Central memory CD4-positive, alpha-beta T cell (primary cell): Measurements from ENCODE around the gene CIDEC.
"Not testable (repeated sequence)": the region's sequence is repeated elsewhere in the genome, so short reads cannot be mapped to it uniquely, and the experiment has no call there.

ENCODE experiments used
- DNase-seq: peaks from one replicate; pipeline ENCODE4 v3.0.0; 2022

The CIDEC gene

GRCh38 chr3:9875448-9875847 lies 4.6 kb downstream of the CIDEC start:
- DNase-seq, result no peak

DNA sequence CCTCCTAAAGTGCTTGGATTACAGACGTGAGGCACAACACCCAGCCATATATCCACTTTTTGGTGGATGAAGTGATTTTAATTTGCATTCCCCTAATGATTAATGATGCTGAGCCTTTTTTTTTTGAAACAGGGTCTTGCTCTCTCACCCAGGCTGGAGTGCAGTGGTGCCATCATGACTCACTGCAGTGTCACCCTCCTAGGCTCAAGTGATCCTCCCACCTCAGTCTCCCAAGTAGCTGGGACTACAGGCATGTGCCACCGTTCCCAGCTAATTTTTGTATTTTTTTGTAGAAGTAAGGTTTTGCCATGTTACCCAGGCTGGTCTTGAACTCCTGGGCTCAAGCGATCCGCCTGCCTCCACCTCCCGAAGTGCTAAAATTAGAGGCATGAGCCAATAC lies 8.0 kb downstream of the CIDEC start:
- DNase-seq, result not testable (repeated sequence)

- DNase-seq, result no peak
Measured at GRCh38 chr3:9870978-9871377, 9.1 kb downstream of the CIDEC start.

- no peak for DNase-seq
Measured at GRCh38 chr3:9869955-9870354, 10.1 kb downstream of the CIDEC start.

DNA sequence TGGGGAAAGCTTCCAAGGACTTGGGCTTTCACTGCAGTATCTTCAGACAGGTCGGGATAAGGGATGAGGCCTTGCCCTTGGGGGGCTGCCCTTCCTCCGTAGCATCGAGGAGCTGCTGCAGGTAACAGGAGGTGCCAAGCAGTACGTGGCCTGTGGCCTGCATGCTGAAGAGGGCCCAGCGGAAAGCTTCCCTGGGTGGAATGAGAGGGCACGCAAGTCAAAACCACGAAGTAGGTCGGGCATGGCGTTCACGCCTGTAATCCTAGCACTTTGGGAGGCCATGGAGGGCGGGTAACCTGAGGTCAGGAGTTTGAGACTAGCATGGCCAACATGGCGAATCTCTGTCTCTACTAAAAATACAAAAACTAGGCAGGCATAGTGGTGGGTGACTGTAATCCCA lies 12.9 kb downstream of the CIDEC start:
- no peak for DNase-seq

- DNase-seq, result no peak
Measured at GRCh38 chr3:9866639-9867038, 13.4 kb downstream of the CIDEC start.

DNA sequence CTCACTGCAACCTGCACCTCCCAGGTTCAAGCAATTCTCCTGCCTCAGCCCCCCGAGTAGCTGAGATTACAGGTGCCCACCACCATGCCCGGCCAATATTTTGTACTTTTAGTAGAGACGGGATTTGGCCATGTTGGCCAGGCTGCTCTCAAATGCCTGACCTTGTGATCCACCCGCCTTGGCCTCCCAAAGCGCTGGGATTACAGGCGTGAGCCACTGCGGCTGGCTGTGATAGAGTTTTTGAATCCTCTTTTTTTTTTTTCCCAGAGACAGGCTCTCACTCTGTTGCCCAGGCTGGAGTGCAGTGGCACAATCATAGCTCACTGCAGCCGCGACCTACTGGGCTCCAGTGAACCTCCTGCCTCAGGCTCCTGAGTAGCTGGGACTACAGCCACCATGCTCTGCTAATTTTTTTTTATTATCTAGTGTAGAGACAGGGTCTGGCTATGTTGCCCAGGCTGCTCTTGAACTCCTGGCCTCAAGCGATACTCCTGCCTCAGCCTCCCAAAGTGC lies 14.9 kb downstream of the CIDEC start:
- not testable (repeated sequence) for DNase-seq

GRCh38 chr3:9864200-9864927 lies 15.7 kb downstream of the CIDEC start:
- no peak for DNase-seq

DNA sequence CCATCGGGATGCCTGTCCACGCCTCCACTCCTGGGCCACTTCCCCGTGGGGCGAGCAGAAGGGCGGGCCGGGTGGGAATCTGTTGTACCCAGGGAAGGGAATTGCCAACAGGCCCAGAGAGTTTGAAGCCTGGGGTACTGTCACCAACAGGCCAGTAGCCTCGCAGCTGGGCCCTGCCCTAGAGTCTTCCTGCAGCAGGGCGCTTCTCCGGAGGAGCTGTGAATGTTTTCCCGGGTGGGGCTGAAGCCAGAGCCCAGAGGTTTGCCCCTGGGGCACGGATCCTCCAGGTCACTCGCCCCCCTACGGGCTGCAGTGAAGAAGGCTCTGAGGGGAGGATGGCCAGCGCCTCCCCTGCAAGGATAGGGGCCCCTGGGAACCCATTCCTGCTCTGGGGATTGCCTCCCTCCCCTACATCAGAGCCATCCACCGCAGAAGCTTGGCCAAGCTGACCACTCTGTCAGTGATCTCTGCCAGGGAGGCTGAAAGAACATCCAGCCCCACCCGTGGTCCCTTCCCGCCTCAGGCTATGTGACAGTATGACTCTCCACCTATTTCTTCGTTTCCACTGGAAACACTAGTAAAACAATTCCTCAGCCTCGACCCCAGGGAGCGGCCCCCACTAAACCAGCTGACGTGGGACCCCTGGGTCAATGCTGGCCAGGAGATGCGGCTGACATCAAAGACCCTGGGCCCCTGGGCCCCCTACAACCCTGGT lies 16.8 kb downstream of the CIDEC start:
- DNase-seq, result no peak

DNA sequence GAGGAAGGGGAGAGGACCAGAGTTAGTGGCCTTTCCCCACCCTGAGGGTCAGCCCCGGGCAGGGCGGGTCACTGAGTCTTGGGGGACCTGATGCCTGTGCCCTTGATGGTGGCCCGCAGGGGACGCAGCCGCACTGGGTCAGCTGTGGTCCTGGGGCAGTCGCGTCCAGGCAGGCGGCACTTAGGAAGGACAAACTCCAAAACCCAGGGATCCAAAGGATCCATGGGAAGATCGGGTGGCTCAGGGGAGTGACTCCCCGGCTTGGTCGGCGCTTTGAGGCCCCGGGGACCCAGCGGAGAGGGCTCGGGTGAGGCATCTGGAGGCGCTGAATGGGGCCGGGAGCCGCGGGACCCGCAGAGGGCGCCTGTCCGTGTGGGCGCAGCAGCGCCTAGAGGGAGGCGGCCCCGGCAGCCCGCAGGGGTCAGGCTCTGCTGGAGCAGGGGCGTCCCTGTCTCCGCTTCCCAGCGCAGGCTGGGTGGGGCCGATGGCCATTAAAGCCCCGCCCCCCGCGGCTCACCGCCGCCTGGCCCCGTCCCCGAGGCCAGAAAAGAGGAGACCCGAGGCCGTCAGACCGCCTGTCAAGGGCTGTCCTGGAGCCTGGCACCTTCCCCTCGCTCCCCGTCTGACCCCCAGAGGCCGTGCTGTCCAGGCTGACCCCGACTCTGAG lies 17.5 kb downstream of the CIDEC start:
- peak; percentile 14 for DNase-seq

DNA sequence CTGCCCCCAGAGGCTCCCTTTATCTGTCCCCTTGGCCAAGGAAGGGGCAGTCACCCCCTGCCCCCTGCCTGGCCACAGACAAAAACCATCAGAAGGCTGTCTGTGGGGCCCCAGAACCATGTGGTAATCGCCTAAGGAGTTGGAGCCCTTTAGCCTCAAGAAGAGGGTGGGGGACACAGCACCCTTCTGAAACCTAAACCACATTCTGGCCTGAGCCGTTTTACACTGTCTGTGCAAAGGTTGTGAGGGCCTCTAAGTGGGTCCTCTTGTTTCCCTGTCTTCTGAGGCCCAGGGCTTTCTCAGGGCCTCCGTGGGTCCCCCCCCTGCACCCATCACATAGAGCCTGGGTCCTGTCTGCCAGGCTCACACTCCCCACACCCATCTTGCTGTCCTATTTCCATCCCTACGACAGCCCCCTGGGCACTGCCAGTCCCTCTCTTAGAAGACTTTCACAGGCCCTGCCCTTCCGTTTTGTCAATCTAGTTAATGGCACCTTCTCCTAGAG lies 18.4 kb downstream of the CIDEC start:
- no peak for DNase-seq

GRCh38 chr3:9861201-9861600 lies 18.9 kb downstream of the CIDEC start:
- no peak for DNase-seq

DNA sequence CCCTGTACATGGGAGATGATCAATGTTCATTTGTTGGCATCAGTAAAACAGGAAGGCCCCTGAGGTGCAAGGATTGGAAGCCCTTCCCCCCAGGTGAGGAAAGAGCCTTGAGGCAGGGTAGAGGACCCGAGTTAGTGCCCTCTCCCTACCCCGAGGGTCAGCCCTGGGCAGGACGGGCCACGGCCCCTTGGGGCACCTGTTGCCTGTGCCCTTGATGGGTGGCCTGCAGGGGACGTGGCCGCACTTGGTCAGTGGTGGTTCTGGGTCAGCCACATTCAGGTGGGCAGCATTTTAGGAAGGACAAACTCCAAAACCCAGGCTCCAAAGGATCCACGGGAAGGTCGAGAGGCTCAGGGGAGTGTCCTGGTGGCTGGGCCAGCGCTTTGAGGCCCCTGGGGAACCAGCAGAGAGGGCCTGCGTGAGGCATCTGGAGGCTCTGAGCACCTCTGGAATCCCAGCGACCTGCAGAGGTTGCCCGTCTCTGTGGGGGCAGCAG lies 20.5 kb downstream of the CIDEC start:
- no peak for DNase-seq

GRCh38 chr3:9855594-9855993 lies 24.5 kb downstream of the CIDEC start:
- DNase-seq, result no peak

- not testable (repeated sequence) for DNase-seq
Measured at GRCh38 chr3:9854291-9854940, 25.6 kb downstream of the CIDEC start.

GRCh38 chr3:9852528-9852927 lies 27.5 kb downstream of the CIDEC start:
- no peak for DNase-seq

GRCh38 chr3:9851926-9852325 lies 28.1 kb downstream of the CIDEC start:
- not testable (repeated sequence) for DNase-seq

DNA sequence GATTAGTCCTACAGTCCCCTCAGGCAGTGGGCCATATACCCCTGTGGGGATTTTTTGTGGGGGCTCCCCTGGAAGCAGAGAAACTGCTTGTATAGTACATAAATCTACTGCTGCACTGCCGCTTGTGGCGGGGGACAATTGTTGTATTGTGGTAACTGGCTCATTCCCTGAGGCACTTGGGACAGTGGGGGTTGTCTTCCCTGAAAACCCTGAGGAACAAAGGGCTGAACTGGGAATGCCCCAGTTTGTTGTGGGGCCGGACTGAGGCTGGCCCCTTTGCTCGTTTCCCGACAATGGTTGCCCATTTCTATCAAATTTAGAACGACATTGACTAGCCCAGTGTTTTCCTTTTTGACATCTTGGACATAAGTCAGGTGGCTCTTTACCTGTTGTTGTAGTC lies 28.7 kb downstream of the CIDEC start:
- DNase-seq, result not testable (repeated sequence)

GRCh38 chr3:9848860-9849259 lies 31.2 kb downstream of the CIDEC start:
- peak; percentile 44 for DNase-seq

- DNase-seq, result not testable (repeated sequence)
Measured at GRCh38 chr3:9847870-9848269, 32.2 kb downstream of the CIDEC start.

GRCh38 chr3:9846931-9847488 lies 33.0 kb downstream of the CIDEC start:
- no peak for DNase-seq

- no peak for DNase-seq
Measured at GRCh38 chr3:9846231-9846630, 33.8 kb downstream of the CIDEC start.
